HepG2 (cell line): ENCODE results near the gene PPP1R27. TPM values are rescaled to one million over a fixed set of nuclear protein-coding genes. Genes with fewer than 3 reads are reported as not detected.

Source experiments
- ASH2L ChIP-seq: fragments of 300-600, 200-600 bp; sonication (generic); IDR thresholded peaks from 2 replicates; pipeline ENCODE4 v1.7.0; 2017; ENCODE audit warnings: low read depth, mild to moderate bottlenecking, moderate library complexity, mixed read lengths, low read length; ENCODE audit not compliant: insufficient read length
- BORCS8-MEF2B ChIP-seq: sonication (generic); formaldehyde crosslinking; IDR thresholded peaks from 2 replicates; pipeline ENCODE4 v1.8.0; 2022; ENCODE audit warnings: mild to moderate bottlenecking, missing genetic modification reagents
- CSRNP1 ChIP-seq: sonication (generic); formaldehyde crosslinking; IDR thresholded peaks from 2 replicates; pipeline ENCODE4 v1.8.1; 2023; ENCODE audit warnings: mild to moderate bottlenecking, missing genetic modification reagents
- EHMT2 ChIP-seq: fragments of 200-600 bp; sonication (generic); IDR thresholded peaks from 2 replicates; pipeline ENCODE4 v1.7.0; 2017; ENCODE audit warnings: antibody characterized with exemption, low read depth, low read length, borderline replicate concordance
- FOXP4 ChIP-seq: sonication (generic); formaldehyde crosslinking; IDR thresholded peaks from 2 replicates; pipeline ENCODE4 v1.4.0; 2020; ENCODE audit warnings: missing genetic modification reagents
- HNRNPLL ChIP-seq: fragments of 200-400 bp; formaldehyde crosslinking; IDR thresholded peaks from 2 replicates; pipeline ENCODE4 v1.6.1; 2017; ENCODE audit warnings: mild to moderate bottlenecking, low read depth, low read length; ENCODE audit not compliant: poor library complexity, severe bottlenecking
- MTA1 ChIP-seq: sonication (generic); formaldehyde crosslinking; IDR thresholded peaks from 2 replicates; pipeline ENCODE4 v1.4.0; 2020; ENCODE audit warnings: missing genetic modification reagents, mild to moderate bottlenecking, borderline replicate concordance
- NR2C2 ChIP-seq: sonication (generic); formaldehyde crosslinking; IDR thresholded peaks from 2 replicates; pipeline ENCODE4 v1.4.0; 2020; ENCODE audit warnings: missing genetic modification reagents, mild to moderate bottlenecking, moderate library complexity, borderline replicate concordance
- PATZ1 ChIP-seq: sonication (generic); formaldehyde crosslinking; IDR thresholded peaks from 2 replicates; pipeline ENCODE4 v1.4.0; 2020; ENCODE audit warnings: missing genetic modification reagents
- RARA ChIP-seq: IDR thresholded peaks from 2 replicates; pipeline ENCODE4 v1.6.1; 2016; ENCODE audit warnings: missing genetic modification reagents, missing compliant biosample characterization
- UBTF ChIP-seq: sonication (generic); formaldehyde crosslinking; IDR thresholded peaks from 2 replicates; pipeline ENCODE4 v1.4.0; 2020; ENCODE audit warnings: mild to moderate bottlenecking, missing genetic modification reagents
- USF2 ChIP-seq, 2 experiments: sonication (generic) in 1 of 2; formaldehyde crosslinking in 1 of 2; IDR thresholded peaks; 2 replicates each; pipeline versions ENCODE4 v1.5.1 to v1.6.1; 2011 to 2020; ENCODE audit warnings: borderline replicate concordance in 1 of 2, low read depth in 1 of 2, low read length in 1 of 2, mild to moderate bottlenecking in 1 of 2, missing genetic modification reagents in 1 of 2, moderate library complexity in 1 of 2
- ZNF274 ChIP-seq: sonication (generic); formaldehyde crosslinking; IDR thresholded peaks from 2 replicates; pipeline ENCODE4 v1.5.1; 2020; ENCODE audit warnings: mild to moderate bottlenecking, missing genetic modification reagents
- polyA plus RNA-seq, 8 experiments: library from polyadenylated mRNA; depleted of rRNA in 3 of 8; stranded (reverse) in 7 of 8; unstranded in 1 of 8; fragments of >200 nt; fragmentation: Illumina TruSeq in 4 of 8; extraction: Trizol in 4 of 8; gene quantifications; 2 replicates each; pipeline versions ENCODE4 v1.2.1 to v1.2.3, GENCODE V29; 2011 to 2016; ENCODE audit warnings: low read depth in 4 of 8, missing spikeins in 1 of 8, mixed read lengths in 1 of 8; ENCODE audit not compliant: insufficient read depth in 1 of 8
- total RNA-seq, 5 experiments: library from RNA; depleted of rRNA; stranded (reverse); fragments of >200 nt; fragmentation: Illumina TruSeq; extraction: Trizol; gene quantifications; 2 replicates each; pipeline ENCODE4 v1.2.3, GENCODE V29; 2016; ENCODE audit warnings: low read depth in 1 of 5

Gene PPP1R27
- total and polyA plus RNA-seq, 2 of the 13 experiments (the other 11 are each of a cell fraction or from before 2014, with no cell fraction given): 0.17 to 1.00 TPM

GRCh38 chr17:81804559-81805399 lies 30.1 kb downstream of the PPP1R27 start (continued):
- peak; percentile 39; the same call in 1 of the 2 replicates for TF ChIP-seq BORCS8-MEF2B (CRISPR knock-in tag)
- no peak for TF ChIP-seq EHMT2
- TF ChIP-seq USF2 (IDR thresholded peaks at IDR 0.05; ENCODE audit: low read depth, low read length): peak; percentile 36; the same call in 1 of the 2 replicates
- TF ChIP-seq USF2 (CRISPR knock-in tag; IDR thresholded peaks at IDR 0.05; ENCODE audit: borderline replicate concordance): no peak
- peak; percentile 26; the same call in 1 of the 2 replicates for TF ChIP-seq CSRNP1 (CRISPR knock-in tag)
- peak; percentile 34; the same call in 1 of the 2 replicates for TF ChIP-seq ZNF274
- peak; percentile 24; the same call in 1 of the 2 replicates for TF ChIP-seq FOXP4 (CRISPR knock-in tag)
- TF ChIP-seq HNRNPLL: peak; percentile 28
- TF ChIP-seq MTA1 (CRISPR knock-in tag): peak; percentile 36; the same call in 1 of the 2 replicates
- TF ChIP-seq PATZ1 (CRISPR knock-in tag): peak; percentile 83
- peak; percentile 27 for TF ChIP-seq UBTF (CRISPR knock-in tag)
- TF ChIP-seq ASH2L: no peak
- 0 out of 2 replicates have a peak, but pooled peaks have one; percentile 27 for TF ChIP-seq RARA (CRISPR knock-in tag)
- TF ChIP-seq NR2C2 (CRISPR knock-in tag): 0 out of 2 replicates have a peak, but pooled peaks have one; percentile 22
